Measurements from ENCODE around the gene UCK2. TPM values are rescaled to one million over a fixed set of nuclear protein-coding genes. Genes with fewer than 3 reads are reported as not detected.
A peak's percentile ranks its signal among the peaks of the same experiment; 100 is the strongest.

Gene UCK2
- total and polyA plus RNA-seq, 7 donors: 8.3 to 33.0 (median 29.3) TPM

- H3K27me3 ChIP-seq: no peaks in the 10 kb centered on the region
These were observed 41.9 kb downstream of the UCK2 start for GRCh38 chr1:165869343-165869742.

GRCh38 chr1:165871311-165872067 is 44.1 kb downstream of the UCK2 start:
- no peaks in the 10 kb centered on the region for H3K9me3 ChIP-seq
- TF ChIP-seq POLR2A (IDR thresholded peaks at IDR 0.05) (no peak), EP300 (IDR thresholded peaks at IDR 0.05) (no peak), POLR2AphosphoS5 (IDR thresholded peaks at IDR 0.05) (no peak), CTCF (IDR thresholded peaks at IDR 0.05) (peak in 1 of 4 experiments; percentile 24)
- DNase-seq: no peak
- H3K27me3 ChIP-seq: no peaks in the 10 kb centered on the region
- intact Hi-C loops (cut with DNase I): no loop called here
- 31 to 35% methylated on average over 4 of the region's 4 CpGs for WGBS, 2 donors
- no peak overlapping the region for H3K4me3 ChIP-seq
- H3K36me3 ChIP-seq: no peaks in the 10 kb centered on the region
- no peaks in the 10 kb centered on the region for H3K4me1 ChIP-seq
- no peak overlapping the region for H3K27ac ChIP-seq

More at GRCh38 chr1:165869343-165869742, 41.9 kb downstream of the UCK2 start:
- Histone ChIP-seq H3K4me3 (no peak overlapping the region), H3K9me3 (no peaks in the 10 kb centered on the region), H3K4me1 (no peaks in the 10 kb centered on the region), H3K27ac (no peak overlapping the region), H3K36me3 (no peaks in the 10 kb centered on the region)
- intact Hi-C loops (cut with DNase I): no loop called here
- WGBS, 2 donors: 88 to 93% methylated on average over 5 of the region's 5 CpGs
- DNase-seq: no peak
- TF ChIP-seq CTCF (IDR thresholded peaks at IDR 0.05): no peak
- no peak for TF ChIP-seq EP300 (IDR thresholded peaks at IDR 0.05)
- TF ChIP-seq POLR2A (IDR thresholded peaks at IDR 0.05): no peak
- TF ChIP-seq POLR2AphosphoS5 (IDR thresholded peaks at IDR 0.05): no peak

- 67 to 89% methylated on average over 5 of the region's 5 CpGs for WGBS, 2 donors
- Histone ChIP-seq H3K4me3 (no peak overlapping the region), H3K36me3 (no peaks in the 10 kb centered on the region), H3K9me3 (peaks cover 0 to 2% (median 0%) of the 10 kb centered on the region in 4 donors), H3K27me3 (no peaks in the 10 kb centered on the region), H3K27ac (no peak overlapping the region), H3K4me1 (no peaks in the 10 kb centered on the region)
- DNase-seq: no peak
- intact Hi-C loops (cut with DNase I): no loop called here
- TF ChIP-seq EP300 (IDR thresholded peaks at IDR 0.05) (no peak), CTCF (IDR thresholded peaks at IDR 0.05) (no peak)
These were observed 46.1 kb downstream of the UCK2 start for GRCh38 chr1:165873481-165873880.

- Histone ChIP-seq H3K27me3 (no peaks in the 10 kb centered on the region), H3K27ac (no peak overlapping the region), H3K4me1 (no peaks in the 10 kb centered on the region), H3K9me3 (peaks cover 0 to 2% (median 0%) of the 10 kb centered on the region in 4 donors), H3K4me3 (no peak overlapping the region), H3K36me3 (no peaks in the 10 kb centered on the region)
- intact Hi-C loops (cut with DNase I): no loop called here
- WGBS, 2 donors: 19 to 67% methylated on average over 4 of the region's 4 CpGs
- DNase-seq: no peak
- TF ChIP-seq POLR2A (IDR thresholded peaks at IDR 0.05): no peak
- no peak for TF ChIP-seq POLR2AphosphoS5 (IDR thresholded peaks at IDR 0.05)
- no peak for TF ChIP-seq EP300 (IDR thresholded peaks at IDR 0.05)
- TF ChIP-seq CTCF (IDR thresholded peaks at IDR 0.05): no peak
These were observed 47.2 kb downstream of the UCK2 start for GRCh38 chr1:165874643-165875042.

- WGBS, 2 donors: 35 to 44% methylated on average over 3 of the region's 3 CpGs
- Histone ChIP-seq H3K4me3 (no peak overlapping the region), H3K9me3 (peaks cover 0 to 2% (median 0%) of the 10 kb centered on the region in 4 donors)
These were observed 47.8 kb downstream of the UCK2 start for GRCh38 chr1:165875171-165875570.

More at GRCh38 chr1:165875171-165875570, 47.8 kb downstream of the UCK2 start:
- no peaks in the 10 kb centered on the region for H3K36me3 ChIP-seq
- H3K27me3 ChIP-seq: no peaks in the 10 kb centered on the region
- no peak for DNase-seq
- intact Hi-C loops (cut with DNase I): no loop called here
- H3K4me1 ChIP-seq: no peaks in the 10 kb centered on the region
- H3K27ac ChIP-seq: no peak overlapping the region
- no peak for TF ChIP-seq EP300 (IDR thresholded peaks at IDR 0.05)
- TF ChIP-seq POLR2A (IDR thresholded peaks at IDR 0.05): no peak
- no peak for TF ChIP-seq POLR2AphosphoS5 (IDR thresholded peaks at IDR 0.05)
- no peak for TF ChIP-seq CTCF (IDR thresholded peaks at IDR 0.05)

All from sigmoid colon (tissue), 7 donors.